ENCODE data around the gene FAM131C.
A peak's percentile ranks its signal among the peaks of the same experiment; 100 is the strongest.
"Not testable (repeated sequence)": the region's sequence is repeated elsewhere in the genome, so short reads cannot be mapped to it uniquely, and the experiment has no call there.

Gene FAM131C

DNA sequence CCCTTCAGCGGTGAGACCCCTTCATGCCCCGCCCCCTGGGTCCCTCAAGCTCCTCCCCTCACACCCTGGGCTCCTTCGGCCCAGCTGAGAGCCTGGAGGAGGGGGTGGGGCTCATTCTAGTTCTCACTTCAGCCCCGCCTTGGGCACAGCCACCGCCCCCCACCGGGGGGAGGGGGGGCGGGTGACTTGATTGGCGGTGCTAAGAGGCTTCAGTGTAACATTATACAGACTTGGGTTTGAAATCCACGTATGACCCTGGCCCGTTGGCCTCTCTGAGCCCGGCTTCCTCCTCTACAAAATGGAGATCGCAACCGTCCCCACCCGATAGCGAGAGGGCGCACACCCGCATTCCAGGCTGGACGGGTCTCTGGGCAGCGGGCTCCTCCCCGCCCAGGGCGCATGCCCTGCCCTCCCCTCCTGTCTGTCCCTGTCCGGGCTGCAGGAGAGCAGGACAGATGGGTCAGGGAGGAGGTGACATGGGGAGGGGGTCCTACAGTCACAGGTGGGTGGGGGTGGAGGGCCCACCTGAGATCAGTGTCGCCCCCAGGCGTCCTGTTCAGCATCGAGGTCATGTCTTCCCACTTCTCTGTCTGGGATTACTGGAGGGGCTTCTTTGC lies 24.8 kb downstream of the FAM131C start:
- Mint-ChIP-seq H3K4me3 (peak overlapping the region; percentile 38), H3K36me3 (no peaks in the 10 kb centered on the region), H3K27me3 (peaks cover 3% of the 10 kb centered on the region), H3K4me1 (ENCODE audit: low read depth) (peaks cover 1% of the 10 kb centered on the region), H3K27ac (no peak overlapping the region), H3K9me3 (ENCODE audit: low read depth) (no peaks in the 10 kb centered on the region)

DNA sequence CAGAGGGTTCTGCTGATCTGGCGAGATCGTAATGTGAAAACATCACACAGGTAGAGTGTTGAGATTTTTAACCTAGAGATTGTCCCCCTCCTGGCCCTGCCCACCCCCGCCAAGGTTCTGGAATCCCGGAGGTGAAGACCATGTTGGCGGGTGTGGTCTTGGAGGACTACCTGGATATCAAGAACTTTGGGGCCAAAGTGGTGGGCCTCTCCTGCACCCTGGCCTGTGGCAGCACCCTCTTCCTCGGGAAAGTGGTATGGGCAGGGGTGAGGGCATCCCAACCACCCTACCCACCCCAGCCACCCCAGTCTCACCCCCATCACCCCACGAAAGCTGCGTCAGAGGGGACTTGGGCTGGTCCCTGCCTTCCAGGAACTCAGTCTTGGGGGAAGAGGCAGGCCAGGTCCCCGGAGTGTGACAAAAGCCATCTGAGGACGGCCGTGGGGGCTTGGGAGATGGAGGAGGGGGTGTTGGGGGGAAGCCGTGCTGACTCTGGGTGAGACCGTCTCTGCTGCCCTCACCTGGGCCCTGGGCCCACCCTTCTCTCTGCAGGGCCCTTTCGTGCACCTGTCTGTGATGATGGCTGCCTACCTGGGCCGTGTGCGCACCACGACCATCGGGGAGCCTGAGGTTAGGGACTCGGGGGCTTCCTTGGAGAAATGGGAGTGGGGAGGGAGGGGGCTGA lies 25.5 kb downstream of the FAM131C start:
- peaks cover 1% of the 10 kb centered on the region for H3K4me1 Mint-ChIP-seq (ENCODE audit: low read depth)
- peaks cover 3% of the 10 kb centered on the region for H3K27me3 Mint-ChIP-seq
- no peaks in the 10 kb centered on the region for H3K36me3 Mint-ChIP-seq
- no peak overlapping the region for H3K27ac Mint-ChIP-seq
- H3K4me3 Mint-ChIP-seq, result peak overlapping the region; percentile 52
- H3K9me3 Mint-ChIP-seq (ENCODE audit: low read depth), result no peaks in the 10 kb centered on the region

DNA sequence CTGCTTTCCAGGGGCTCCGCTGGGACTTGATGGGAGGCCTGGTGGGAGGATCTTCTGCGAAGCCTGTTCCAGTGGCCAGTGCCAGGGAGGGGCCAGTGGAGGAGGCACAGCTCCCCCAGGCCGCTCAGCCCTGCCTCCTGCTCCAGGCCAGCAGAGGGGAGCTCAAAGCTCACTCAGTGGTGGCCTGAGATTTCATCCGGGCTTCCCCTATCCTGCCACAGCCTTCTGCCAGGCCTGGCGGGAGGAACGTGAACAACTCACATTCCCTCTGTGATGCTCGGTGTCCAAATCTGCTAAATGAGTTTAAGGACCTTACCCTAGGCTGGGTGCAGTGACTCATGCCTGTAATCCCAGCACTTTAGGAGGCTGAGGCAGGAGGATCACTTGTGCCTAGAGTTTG lies 26.6 kb downstream of the FAM131C start:
- Mint-ChIP-seq H3K27ac (no peak overlapping the region), H3K9me3 (ENCODE audit: low read depth) (no peaks in the 10 kb centered on the region), H3K4me3 (no peak overlapping the region), H3K4me1 (ENCODE audit: low read depth) (peaks cover 1% of the 10 kb centered on the region), H3K36me3 (no peaks in the 10 kb centered on the region), H3K27me3 (peaks cover 3% of the 10 kb centered on the region)

DNA sequence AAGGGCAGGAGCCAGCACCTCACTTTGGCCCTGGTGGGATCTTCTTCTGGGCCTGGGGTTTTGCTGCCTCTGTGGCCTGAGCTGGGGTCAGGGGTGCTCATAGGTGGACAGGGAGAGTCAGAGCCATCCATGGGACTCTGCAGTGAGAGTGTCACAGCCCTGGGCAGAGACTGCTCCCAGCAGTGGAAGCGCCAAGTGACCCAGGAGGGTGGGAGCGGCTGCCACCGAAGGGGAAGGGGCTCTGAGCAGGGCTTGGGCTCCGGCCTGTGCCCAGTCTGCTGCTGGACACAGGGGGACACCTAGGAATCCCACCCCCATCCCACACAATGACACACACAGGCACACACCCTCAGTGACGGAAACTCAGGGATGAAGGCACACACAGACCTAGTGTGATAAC lies 29.5 kb downstream of the FAM131C start:
- Mint-ChIP-seq H3K4me3 (no peak overlapping the region), H3K27ac (no peak overlapping the region), H3K27me3 (peaks cover 2% of the 10 kb centered on the region), H3K4me1 (ENCODE audit: low read depth) (peaks cover 1% of the 10 kb centered on the region), H3K9me3 (ENCODE audit: low read depth) (no peaks in the 10 kb centered on the region), H3K36me3 (no peaks in the 10 kb centered on the region)

DNA sequence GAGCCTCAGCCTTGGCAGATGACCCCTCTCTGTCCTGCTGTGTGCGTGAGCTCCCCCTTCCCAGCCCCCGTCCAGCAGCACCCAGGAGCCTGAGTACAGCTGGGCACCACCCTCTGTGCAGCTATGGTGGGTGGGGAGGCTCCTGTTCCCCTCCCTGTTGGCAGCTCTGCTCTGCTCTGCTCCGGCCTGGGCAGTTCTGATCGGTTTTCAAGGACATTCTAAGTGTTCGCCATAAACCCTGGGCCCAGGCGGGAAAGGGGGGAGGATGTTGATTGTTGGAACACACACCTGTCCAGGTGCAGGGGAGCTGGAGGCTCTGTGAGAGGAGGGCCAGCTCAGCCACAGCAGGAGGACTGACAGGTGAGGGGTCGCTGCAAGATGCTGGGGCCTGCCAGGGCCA lies 29.9 kb downstream of the FAM131C start, which contains the start of gene CLCNKB:
Gene CLCNKB (plus strand): TSS at position 262 of the 400 bp plus-strand sequence. CDS start 711 bp downstream, outside the sequence.
- no peaks in the 10 kb centered on the region for H3K9me3 Mint-ChIP-seq (ENCODE audit: low read depth)
- H3K27ac Mint-ChIP-seq, result no peak within 1 kb of the TSS
- peaks cover 2% of the 10 kb centered on the region for H3K27me3 Mint-ChIP-seq
- H3K4me1 Mint-ChIP-seq (ENCODE audit: low read depth), result peaks cover 1% of the 10 kb centered on the region
- H3K36me3 Mint-ChIP-seq, result no peaks in the 10 kb centered on the region
- no peak within 1 kb of the TSS for H3K4me3 Mint-ChIP-seq

DNA sequence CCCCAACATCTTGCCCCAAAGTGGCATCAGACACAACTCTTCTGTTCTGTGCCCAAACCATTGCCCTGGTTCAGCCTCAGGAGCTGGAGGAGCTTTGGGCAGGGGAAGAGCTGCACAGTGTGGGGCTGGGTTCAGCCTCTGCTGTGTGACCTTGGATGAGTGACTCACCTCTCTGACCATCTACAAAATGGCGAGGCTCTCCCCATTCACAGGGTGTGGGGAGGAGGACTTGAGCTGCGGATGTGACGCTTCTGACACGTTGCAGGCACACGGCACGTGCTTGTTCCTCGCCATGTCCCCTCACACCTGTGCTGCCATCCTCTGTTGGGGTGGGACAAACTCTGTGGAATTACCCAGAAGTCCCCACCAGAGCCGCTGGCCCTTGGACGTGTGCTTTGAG lies 30.8 kb downstream of the FAM131C start:
- not testable (repeated sequence) for H3K36me3 Mint-ChIP-seq; H3K4me3 Mint-ChIP-seq; H3K27ac Mint-ChIP-seq; H3K4me1 Mint-ChIP-seq (ENCODE audit: low read depth); H3K27me3 Mint-ChIP-seq; H3K9me3 Mint-ChIP-seq (ENCODE audit: low read depth)

DNA sequence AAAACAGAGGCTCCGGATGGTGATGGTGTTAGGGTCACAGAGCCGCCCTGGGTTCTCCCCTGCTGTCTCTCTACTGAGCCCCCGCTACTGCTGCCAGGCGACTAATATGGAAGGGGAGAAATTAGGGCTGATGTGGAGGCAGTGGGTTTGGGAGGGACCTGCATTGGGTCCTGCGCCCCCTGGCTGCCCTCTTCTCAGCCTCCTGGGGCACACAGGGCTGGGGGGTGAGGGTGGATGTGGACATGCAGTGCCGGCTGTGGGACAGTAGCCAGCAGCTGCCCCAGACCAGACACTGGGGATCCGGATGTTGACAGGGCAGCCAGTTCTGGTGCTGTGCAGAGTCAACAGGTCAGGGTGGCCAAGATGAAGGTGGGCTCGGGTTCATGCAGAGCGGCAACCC lies 31.4 kb downstream of the FAM131C start:
- no peak overlapping the region for H3K27ac Mint-ChIP-seq
- H3K4me3 Mint-ChIP-seq, result no peak overlapping the region
- H3K36me3 Mint-ChIP-seq, result no peaks in the 10 kb centered on the region
- no peaks in the 10 kb centered on the region for H3K9me3 Mint-ChIP-seq (ENCODE audit: low read depth)
- no peaks in the 10 kb centered on the region for H3K27me3 Mint-ChIP-seq
- no peaks in the 10 kb centered on the region for H3K4me1 Mint-ChIP-seq (ENCODE audit: low read depth)

DNA sequence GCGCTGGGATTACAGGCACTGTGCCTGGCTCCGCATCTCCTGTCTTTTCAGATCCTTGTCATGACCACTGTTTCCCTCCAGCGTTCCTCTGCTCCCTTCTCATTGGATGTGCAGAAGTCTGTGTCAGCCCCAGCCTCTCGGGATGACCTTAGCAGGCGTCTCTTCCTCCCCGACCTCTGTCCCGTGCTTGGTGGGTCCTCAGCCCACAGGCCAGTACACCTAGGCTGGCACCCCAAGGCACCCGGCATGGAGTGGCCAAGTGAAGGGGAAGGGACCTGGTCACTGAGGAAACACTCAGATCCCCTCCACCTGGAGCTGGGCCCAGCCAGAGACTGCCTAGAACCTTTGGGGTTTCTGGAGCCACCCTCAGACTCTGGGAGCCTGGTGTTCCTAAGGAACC lies 32.3 kb downstream of the FAM131C start:
- H3K36me3 Mint-ChIP-seq, result no peaks in the 10 kb centered on the region
- no peaks in the 10 kb centered on the region for H3K27me3 Mint-ChIP-seq
- no peaks in the 10 kb centered on the region for H3K9me3 Mint-ChIP-seq (ENCODE audit: low read depth)
- H3K4me3 Mint-ChIP-seq, result no peak overlapping the region
- no peak overlapping the region for H3K27ac Mint-ChIP-seq
- H3K4me1 Mint-ChIP-seq (ENCODE audit: low read depth), result no peaks in the 10 kb centered on the region

DNA sequence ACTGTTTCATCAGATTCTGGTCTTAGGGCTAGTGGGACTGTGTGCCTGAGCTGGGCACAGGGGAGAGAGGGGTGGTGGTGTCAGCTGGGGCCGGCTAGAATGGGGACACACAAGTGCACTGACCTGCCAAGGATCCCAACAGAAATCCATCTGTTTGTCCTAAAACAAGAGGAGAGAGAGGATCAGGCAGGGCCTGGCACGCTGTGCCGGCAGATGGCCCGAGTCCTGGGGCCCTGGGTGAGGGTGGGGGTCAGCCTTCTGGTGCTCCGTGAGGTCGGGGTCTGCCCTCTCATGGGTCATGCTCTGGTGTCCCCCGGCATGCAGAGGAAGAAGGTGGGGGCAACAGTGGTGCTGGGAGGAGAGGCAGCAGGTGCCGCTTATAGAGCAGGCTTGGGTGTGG lies 33.6 kb downstream of the FAM131C start:
- H3K4me1 Mint-ChIP-seq (ENCODE audit: low read depth); H3K36me3 Mint-ChIP-seq; H3K9me3 Mint-ChIP-seq (ENCODE audit: low read depth); H3K27ac Mint-ChIP-seq; H3K4me3 Mint-ChIP-seq; H3K27me3 Mint-ChIP-seq: not testable (repeated sequence)

DNA sequence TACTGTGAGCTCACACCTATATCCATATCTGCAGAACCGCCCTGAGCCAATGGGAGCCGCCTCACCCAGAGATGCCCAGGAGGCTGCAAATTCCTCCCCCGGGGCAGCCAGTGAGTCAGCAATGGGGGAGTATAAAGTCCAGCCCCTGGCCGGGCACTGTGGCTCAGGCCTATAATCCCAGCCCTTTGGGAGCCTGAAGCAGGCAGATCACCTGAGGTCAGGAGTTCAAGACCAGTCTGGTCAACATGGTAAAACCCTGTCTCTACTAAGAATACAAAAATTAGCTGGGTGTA lies 34.9 kb downstream of the FAM131C start:
- Mint-ChIP-seq H3K9me3 (ENCODE audit: low read depth) (no peaks in the 10 kb centered on the region), H3K4me3 (no peak overlapping the region)

DNA sequence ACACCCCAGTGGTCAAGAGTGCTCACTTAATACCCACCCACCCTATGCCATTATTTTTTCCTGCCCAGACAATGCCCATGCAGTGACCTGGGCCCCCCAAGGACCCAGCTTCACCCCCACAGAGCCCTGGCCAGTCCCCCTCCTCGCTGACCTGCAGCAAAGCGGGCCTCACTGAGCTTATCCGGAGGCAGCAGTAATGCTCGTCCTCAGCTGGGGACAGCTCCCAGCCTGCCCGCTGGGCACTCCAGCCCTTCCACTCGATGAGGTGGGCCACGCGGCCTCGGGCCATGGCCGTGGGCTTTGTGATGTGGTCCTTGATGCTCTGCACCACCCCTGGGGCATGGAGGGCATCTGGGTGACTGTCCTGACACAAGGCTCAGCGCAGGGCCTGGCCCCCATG lies 37.0 kb downstream of the FAM131C start:
- H3K9me3 Mint-ChIP-seq (ENCODE audit: low read depth); H3K27me3 Mint-ChIP-seq; H3K4me1 Mint-ChIP-seq (ENCODE audit: low read depth): not testable (repeated sequence)

More for the DNA sequence above, 34.9 kb downstream of the FAM131C start:
- Mint-ChIP-seq H3K27ac (no peak overlapping the region), H3K36me3 (no peaks in the 10 kb centered on the region), H3K4me1 (ENCODE audit: low read depth) (no peaks in the 10 kb centered on the region), H3K27me3 (no peaks in the 10 kb centered on the region)

DNA sequence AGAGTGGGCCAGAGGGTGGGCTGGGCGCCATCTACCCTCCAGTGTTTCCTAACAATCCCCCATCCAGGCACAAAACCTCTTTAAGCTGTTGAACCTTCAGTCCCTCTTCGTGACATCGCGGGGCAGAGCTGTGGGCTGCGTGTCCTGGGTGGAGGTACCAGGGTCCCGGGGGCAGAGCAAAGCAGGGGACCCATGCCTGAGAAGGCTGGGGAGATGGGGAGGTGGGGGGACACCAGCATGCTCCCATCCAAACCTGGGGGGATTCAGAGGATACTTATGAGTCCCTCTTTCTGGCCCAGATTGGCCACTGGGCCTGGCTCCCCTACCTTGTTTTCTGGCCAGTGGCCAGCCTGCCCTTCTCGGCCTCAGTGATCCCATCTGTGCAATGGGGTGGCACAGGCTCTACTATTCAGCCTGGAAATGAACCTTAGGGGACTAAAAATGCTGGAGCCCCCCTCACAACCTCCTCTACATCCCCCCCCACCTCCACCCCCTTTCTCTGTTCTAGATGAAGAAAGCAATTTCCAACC lies 40.3 kb downstream of the FAM131C start:
- not testable (repeated sequence) for H3K36me3 Mint-ChIP-seq; H3K27ac Mint-ChIP-seq; H3K27me3 Mint-ChIP-seq; H3K4me1 Mint-ChIP-seq (ENCODE audit: low read depth); H3K4me3 Mint-ChIP-seq; H3K9me3 Mint-ChIP-seq (ENCODE audit: low read depth)

More for the DNA sequence above, 37.0 kb downstream of the FAM131C start:
- H3K4me3 Mint-ChIP-seq, H3K36me3 Mint-ChIP-seq, H3K27ac Mint-ChIP-seq: not testable (repeated sequence)

DNA sequence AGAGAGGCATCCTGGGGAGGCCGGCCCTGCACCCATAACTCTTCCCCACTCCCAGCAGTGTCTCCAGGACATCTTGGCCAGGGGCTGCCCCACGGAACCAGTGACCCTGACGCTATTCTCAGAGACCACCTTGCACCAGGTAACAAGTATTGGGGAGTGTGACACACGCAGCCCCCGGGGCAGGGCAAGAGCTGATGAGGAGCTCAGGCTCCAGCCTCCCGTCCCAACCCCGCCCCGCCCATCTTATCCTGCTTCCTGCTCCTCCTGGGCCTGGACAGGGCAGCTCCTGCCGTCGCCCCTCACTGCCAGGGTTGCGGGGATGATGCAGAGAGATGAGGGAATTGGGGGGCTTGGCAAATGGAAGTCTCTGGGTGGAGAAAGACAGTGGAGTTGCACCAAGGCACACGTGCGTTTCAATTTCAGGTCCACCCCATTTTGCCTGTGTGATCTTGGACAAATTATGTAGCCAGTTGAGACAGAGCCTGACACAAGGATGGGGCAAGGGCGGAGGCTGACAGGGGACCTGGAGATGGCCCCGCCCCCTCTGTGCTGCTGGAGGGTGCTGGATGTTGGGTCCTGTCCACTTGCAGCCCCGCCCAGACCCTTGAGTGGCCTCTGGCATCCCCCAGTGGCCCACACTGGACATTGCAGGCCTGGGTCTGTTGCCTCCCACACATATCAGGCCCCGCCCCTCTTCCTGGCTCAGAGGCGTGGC lies 40.9 kb downstream of the FAM131C start:
- H3K4me1 Mint-ChIP-seq (ENCODE audit: low read depth), result peaks cover 2% of the 10 kb centered on the region
- H3K36me3 Mint-ChIP-seq, result no peaks in the 10 kb centered on the region
- H3K4me3 Mint-ChIP-seq, result no peak overlapping the region
- H3K27ac Mint-ChIP-seq, result no peak overlapping the region
- H3K27me3 Mint-ChIP-seq, result peaks cover 5% of the 10 kb centered on the region
- H3K9me3 Mint-ChIP-seq (ENCODE audit: low read depth), result no peaks in the 10 kb centered on the region

DNA sequence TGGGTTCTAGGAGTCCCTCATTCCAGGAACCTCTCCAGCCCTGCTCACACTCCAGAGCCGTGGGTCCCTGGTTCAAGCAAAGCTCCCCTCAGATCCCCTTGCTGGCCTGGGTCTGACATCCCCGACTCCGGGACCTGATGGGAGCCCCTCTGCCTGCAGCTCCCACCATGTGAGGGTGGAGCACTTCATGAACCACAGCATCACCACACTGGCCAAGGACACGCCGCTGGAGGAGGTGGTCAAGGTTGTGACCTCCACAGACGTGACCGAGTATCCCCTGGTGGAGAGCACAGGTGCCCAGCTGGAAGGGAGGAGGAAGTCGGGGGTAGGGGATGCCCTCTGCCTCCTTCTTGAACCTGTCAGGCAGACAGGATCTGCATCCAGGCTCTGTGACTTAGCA lies 41.9 kb downstream of the FAM131C start:
- Mint-ChIP-seq H3K9me3 (ENCODE audit: low read depth) (no peaks in the 10 kb centered on the region), H3K27ac (no peak overlapping the region), H3K27me3 (peaks cover 5% of the 10 kb centered on the region), H3K36me3 (no peaks in the 10 kb centered on the region), H3K4me1 (ENCODE audit: low read depth) (peaks cover 2% of the 10 kb centered on the region), H3K4me3 (no peak overlapping the region)

DNA sequence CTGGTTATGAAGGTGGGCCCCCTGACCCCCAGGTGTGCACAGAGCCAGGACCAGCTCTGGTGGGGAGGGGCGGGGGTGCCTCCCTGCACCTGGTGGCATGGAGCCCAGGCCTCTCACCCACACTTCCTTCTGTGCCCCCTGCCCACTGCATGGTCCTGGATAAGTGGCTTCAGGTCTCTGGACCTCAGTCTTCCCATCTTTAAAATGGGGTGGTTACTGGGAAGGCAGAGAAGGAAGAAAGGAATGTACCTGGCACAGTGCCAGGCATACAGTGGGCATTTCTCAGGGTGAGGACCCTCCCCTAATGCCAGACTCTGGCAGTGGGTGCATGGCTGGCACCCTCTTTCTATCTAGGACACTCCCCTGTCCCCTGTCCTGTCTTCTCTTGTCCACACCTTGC lies 44.2 kb downstream of the FAM131C start:
- H3K27me3 Mint-ChIP-seq, result peaks cover 5% of the 10 kb centered on the region

DNA sequence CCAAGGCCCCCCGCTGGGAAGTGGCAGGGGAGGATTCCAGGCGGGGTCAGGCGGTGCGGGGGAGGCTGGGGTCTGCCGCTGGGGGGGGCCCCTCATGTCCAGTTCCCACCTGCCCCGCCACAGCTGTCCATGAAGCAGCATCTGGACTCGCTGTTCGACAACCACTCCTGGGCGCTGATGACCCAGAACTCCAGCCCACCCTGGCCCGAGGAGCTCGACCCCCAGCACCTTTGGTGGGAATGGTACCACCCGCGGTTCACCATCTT lies 44.5 kb downstream of the FAM131C start:
- H3K4me3 Mint-ChIP-seq; H3K4me1 Mint-ChIP-seq (ENCODE audit: low read depth); H3K27ac Mint-ChIP-seq; H3K9me3 Mint-ChIP-seq (ENCODE audit: low read depth); H3K36me3 Mint-ChIP-seq; H3K27me3 Mint-ChIP-seq: not testable (repeated sequence)

More for the DNA sequence above, 44.2 kb downstream of the FAM131C start:
- Mint-ChIP-seq H3K4me3 (no peak overlapping the region), H3K36me3 (no peaks in the 10 kb centered on the region), H3K4me1 (ENCODE audit: low read depth) (peaks cover 2% of the 10 kb centered on the region), H3K27ac (no peak overlapping the region), H3K9me3 (ENCODE audit: low read depth) (no peaks in the 10 kb centered on the region)
